HEK293T (cell line): ENCODE results near the gene CPXM1.

ENCODE experiments used
- BHLHE40 ChIP-seq: fragments of 450-650 bp; IDR thresholded peaks from 2 replicates; pipeline ENCODE4 v1.6.1; 2016; ENCODE audit warnings: mild to moderate bottlenecking, moderate library complexity, borderline replicate concordance
- ELF4 ChIP-seq: fragments of 450-650 bp; IDR thresholded peaks from 2 replicates; pipeline ENCODE4 v1.6.1; 2017; ENCODE audit warnings: antibody characterized with exemption
- FOXA1 ChIP-seq: fragments of 450-650 bp; IDR thresholded peaks from 2 replicates; pipeline ENCODE4 v1.6.1; 2016; ENCODE audit warnings: mild to moderate bottlenecking
- FOXK2 ChIP-seq: fragments of 450-650 bp; IDR thresholded peaks from 2 replicates; pipeline ENCODE4 v1.6.1; 2016; ENCODE audit warnings: mild to moderate bottlenecking
- FOXM1 ChIP-seq: fragments of 450-650 bp; IDR thresholded peaks from 2 replicates; pipeline ENCODE4 v1.6.1; 2017; ENCODE audit warnings: mild to moderate bottlenecking, borderline replicate concordance
- HDGF ChIP-seq: fragments of 450-650 bp; IDR thresholded peaks from 2 replicates; pipeline ENCODE4 v1.6.1; 2017; ENCODE audit warnings: antibody characterized with exemption, borderline replicate concordance
- L3MBTL2 ChIP-seq: fragments of 450-650 bp; conservative IDR thresholded peaks from 2 replicates; pipeline ENCODE4 v1.6.1; 2016; ENCODE audit warnings: mild to moderate bottlenecking
- LEF1 ChIP-seq: fragments of 450-650 bp; IDR thresholded peaks from 2 replicates; pipeline ENCODE4 v1.6.1; 2017; ENCODE audit warnings: mild to moderate bottlenecking, borderline replicate concordance
- PKNOX1 ChIP-seq: fragments of 450-650 bp; IDR thresholded peaks from 2 replicates; pipeline ENCODE4 v1.6.1; 2016
- SP1 ChIP-seq: fragments of 450-650 bp; IDR thresholded peaks from 2 replicates; pipeline ENCODE4 v1.6.1; 2017
- SUZ12 ChIP-seq: fragments of 450-650 bp; IDR thresholded peaks from 2 replicates; pipeline ENCODE4 v1.6.1; 2016; ENCODE audit warnings: mild to moderate bottlenecking
- TARDBP ChIP-seq: fragments of 450-650 bp; IDR thresholded peaks from 2 replicates; pipeline ENCODE4 v1.6.1; 2016
- ZNF384 ChIP-seq: fragments of 450-650 bp; IDR thresholded peaks from 2 replicates; pipeline ENCODE4 v1.6.1; 2016

GRCh38 chr20:2794866-2795447, 5.5 kb downstream of the CPXM1 start:
- TF ChIP-seq SUZ12 (no peak), FOXA1 (no peak), FOXM1 (no peak), L3MBTL2 (no peak), ELF4 (no peak), PKNOX1 (no peak), ZNF384 (no peak), TARDBP (no peak), BHLHE40 (no peak), LEF1 (no peak), SP1 (no peak), HDGF (no peak), FOXK2 (no peak)
